GM18508 (cell line): Measurements from ENCODE around the gene IDH1.
"Not testable (repeated sequence)": the region's sequence is repeated elsewhere in the genome, so short reads cannot be mapped to it uniquely, and the experiment has no call there.

Experiments used
- ATAC-seq: cut with Tn5 transposase; IDR thresholded peaks from one replicate; pipeline ENCODE4 v1.9.1; 2021; ENCODE audit warnings: moderate number of reproducible peaks; ENCODE audit not compliant: insufficient read depth, unreplicated experiment

IDH1 gene

GRCh38 chr2:208256849-208257813 is 2.3 kb upstream of the IDH1 start:
- ATAC-seq, result not testable (repeated sequence)

- ATAC-seq, result no peak
These were observed 1.4 kb upstream of the IDH1 start for GRCh38 chr2:208256192-208256782.

GRCh38 chr2:208255557-208256106 is 761 bp upstream of the IDH1 start:
- peak; percentile 7 for ATAC-seq

- ATAC-seq, result peak; percentile 47
These were observed 577 bp downstream of the IDH1 start for GRCh38 chr2:208254118-208254870.

GRCh38 chr2:208253600-208254117 is 1.2 kb downstream of the IDH1 start:
- no peak for ATAC-seq

GRCh38 chr2:208252716-208253492 is 2.0 kb downstream of the IDH1 start:
- no peak for ATAC-seq

- no peak for ATAC-seq
These were observed 3.8 kb downstream of the IDH1 start for GRCh38 chr2:208251098-208251497.

- ATAC-seq, result no peak
These were observed 4.5 kb downstream of the IDH1 start for GRCh38 chr2:208250388-208250787.

- no peak for ATAC-seq
These were observed 5.6 kb downstream of the IDH1 start for GRCh38 chr2:208249296-208249695.

- no peak for ATAC-seq
These were observed 6.3 kb downstream of the IDH1 start for GRCh38 chr2:208248601-208249000.

GRCh38 chr2:208245746-208246145 is 9.1 kb downstream of the IDH1 start:
- ATAC-seq, result no peak

- no peak for ATAC-seq
These were observed 10.4 kb downstream of the IDH1 start for GRCh38 chr2:208244422-208244821.

- ATAC-seq, result no peak
These were observed 14.2 kb downstream of the IDH1 start for GRCh38 chr2:208240619-208241209.

GRCh38 chr2:208239770-208240493 is 14.9 kb downstream of the IDH1 start:
- ATAC-seq, result no peak

- no peak for ATAC-seq
These were observed 19.0 kb downstream of the IDH1 start for GRCh38 chr2:208235860-208236259.

- ATAC-seq, result no peak
These were observed 20.1 kb downstream of the IDH1 start for GRCh38 chr2:208234786-208235185.

GRCh38 chr2:208228476-208228875 is 26.4 kb downstream of the IDH1 start:
- no peak for ATAC-seq

- ATAC-seq, result no peak
These were observed 27.2 kb downstream of the IDH1 start for GRCh38 chr2:208227581-208228232.
